Heart left ventricle (tissue), 13 donors: ENCODE results near the gene ZGPAT.

ENCODE experiments used
- POLR2A ChIP-seq, 2 donors: fragments of 450-650 bp; IDR thresholded peaks; one replicate each; pipeline ENCODE4 v1.6.1; 2017; ENCODE audit warnings: antibody characterized with exemption in 2 of 2, mild to moderate bottlenecking in 2 of 2, moderate library complexity in 2 of 2
- TF ChIP-seq, protein P1 (sequence below), 12 donors: fragments of 200-600 bp; sonication (generic) in 4 of 12; IDR thresholded peaks; one replicate each; pipeline versions ENCODE4 v1.5.0 to v1.8.0; 2018 to 2022; ENCODE audit warnings: antibody characterized with exemption in 12 of 12, mild to moderate bottlenecking in 5 of 12
- donor health status: ischemic (EF 13 %, LVEDD 7.1; RV severe dilation, severe dysfunction).
- donor health status: DM: no; HTN: yes; CAD: no.
- donor health status: DM: no; HTN: no; CAD: no.
- donor health status: ischemic (EF 25% LVEDD 6.9; RV normal size, moderate dysfunction).
- donor health status: ischemic (EF 25% LVEDD 5.7; RV mildly dilated, moderate dysfunction).
- donor health status: ischemic (EF 35%, LVEDD 5.7; RV mildly dilated, moderate dysfunction).
- donor health status: nonischemic (EF 11% LVEDD 7.7; RV severe dilation, severe dysfunction).
- donor health status: DM: yes; HTN: yes; CAD: no.
- donor health status: PGD.
- donor health status: ischemic (EF 29% LVEDD 5.4; RV normal size, mild dysfunction).
- donor health status: nonischemic (EF 23%, LVEDD 6.1; RV moderate dilation, normal function).

DNA sequence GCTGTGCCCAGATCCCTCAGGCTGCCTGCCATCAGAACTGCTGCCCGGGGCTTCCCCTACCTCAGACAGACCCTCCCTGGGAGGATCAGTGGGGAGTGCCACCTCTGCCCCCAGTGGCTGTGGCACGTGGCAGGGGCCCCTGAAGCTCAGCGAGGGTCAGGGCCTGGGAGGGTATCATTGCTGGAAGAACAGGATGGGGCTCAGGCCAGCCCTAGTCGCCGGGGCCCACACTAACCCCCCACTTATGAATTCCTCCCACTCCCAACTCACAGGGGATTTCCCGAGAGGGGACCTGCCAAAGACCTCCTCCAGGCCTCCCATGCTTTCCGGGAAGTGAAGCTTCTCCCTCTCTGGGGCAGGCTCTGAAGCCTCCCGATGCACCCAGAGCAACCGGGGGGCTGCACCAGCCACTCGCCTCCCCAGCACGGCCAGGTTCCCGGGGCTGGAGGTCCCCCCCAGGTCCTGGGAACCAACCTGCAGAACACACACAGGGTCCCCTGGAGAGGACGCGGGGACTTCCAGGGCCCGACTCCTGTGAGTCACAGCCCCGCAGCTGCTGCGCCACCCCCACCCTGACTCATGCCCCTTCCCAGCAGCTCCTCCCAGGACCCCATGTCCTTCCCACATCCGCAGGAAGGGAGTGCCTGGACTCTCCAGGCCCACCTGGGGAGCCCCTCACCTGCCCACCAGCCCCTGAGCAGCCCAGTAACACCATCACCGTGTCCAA, 8.9 kb upstream of the ZGPAT start:
- no peak for TF ChIP-seq POLR2A (IDR thresholded peaks at IDR 0.05)
- TF ChIP-seq, protein P1, sequence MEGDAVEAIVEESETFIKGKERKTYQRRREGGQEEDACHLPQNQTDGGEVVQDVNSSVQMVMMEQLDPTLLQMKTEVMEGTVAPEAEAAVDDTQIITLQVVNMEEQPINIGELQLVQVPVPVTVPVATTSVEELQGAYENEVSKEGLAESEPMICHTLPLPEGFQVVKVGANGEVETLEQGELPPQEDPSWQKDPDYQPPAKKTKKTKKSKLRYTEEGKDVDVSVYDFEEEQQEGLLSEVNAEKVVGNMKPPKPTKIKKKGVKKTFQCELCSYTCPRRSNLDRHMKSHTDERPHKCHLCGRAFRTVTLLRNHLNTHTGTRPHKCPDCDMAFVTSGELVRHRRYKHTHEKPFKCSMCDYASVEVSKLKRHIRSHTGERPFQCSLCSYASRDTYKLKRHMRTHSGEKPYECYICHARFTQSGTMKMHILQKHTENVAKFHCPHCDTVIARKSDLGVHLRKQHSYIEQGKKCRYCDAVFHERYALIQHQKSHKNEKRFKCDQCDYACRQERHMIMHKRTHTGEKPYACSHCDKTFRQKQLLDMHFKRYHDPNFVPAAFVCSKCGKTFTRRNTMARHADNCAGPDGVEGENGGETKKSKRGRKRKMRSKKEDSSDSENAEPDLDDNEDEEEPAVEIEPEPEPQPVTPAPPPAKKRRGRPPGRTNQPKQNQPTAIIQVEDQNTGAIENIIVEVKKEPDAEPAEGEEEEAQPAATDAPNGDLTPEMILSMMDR (IDR thresholded peaks at IDR 0.05): no peak
